ENCODE measurements around the gene GABBR2.
"Not testable (repeated sequence)": the region's sequence is repeated elsewhere in the genome, so short reads cannot be mapped to it uniquely, and the experiment has no call there.

The GABBR2 gene

GRCh38 chr9:98298476-98298875, 410.3 kb downstream of the GABBR2 start:
- no peak overlapping the region for H3K4me3 ChIP-seq (ENCODE audit: low read depth, low read length)
- H3K27ac ChIP-seq (ENCODE audit: low read depth, low read length): no peak overlapping the region
- no peaks in the 10 kb centered on the region for H3K36me3 ChIP-seq (ENCODE audit: control insufficient read depth, insufficient read depth, low read length)
- H3K4me1 ChIP-seq (ENCODE audit: control insufficient read depth, insufficient read depth, low read length): no peaks in the 10 kb centered on the region
- H3K9ac ChIP-seq (ENCODE audit: low read depth, low read length): no peak overlapping the region
- no peaks in the 10 kb centered on the region for H3K27me3 ChIP-seq (ENCODE audit: control insufficient read depth, insufficient read depth, low read length)
- no peaks in the 10 kb centered on the region for H3K9me3 ChIP-seq (ENCODE audit: control insufficient read depth, insufficient read depth, low read length)

- Histone ChIP-seq H3K27me3 (ENCODE audit: control insufficient read depth, insufficient read depth, low read length) (no peaks in the 10 kb centered on the region), H3K27ac (ENCODE audit: low read depth, low read length) (no peak overlapping the region), H3K4me3 (ENCODE audit: low read depth, low read length) (no peak overlapping the region), H3K9ac (ENCODE audit: low read depth, low read length) (no peak overlapping the region), H3K36me3 (ENCODE audit: control insufficient read depth, insufficient read depth, low read length) (no peaks in the 10 kb centered on the region), H3K9me3 (ENCODE audit: control insufficient read depth, insufficient read depth, low read length) (no peaks in the 10 kb centered on the region), H3K4me1 (ENCODE audit: control insufficient read depth, insufficient read depth, low read length) (no peaks in the 10 kb centered on the region)
Measured at GRCh38 chr9:98295824-98296223, 412.9 kb downstream of the GABBR2 start.

DNA sequence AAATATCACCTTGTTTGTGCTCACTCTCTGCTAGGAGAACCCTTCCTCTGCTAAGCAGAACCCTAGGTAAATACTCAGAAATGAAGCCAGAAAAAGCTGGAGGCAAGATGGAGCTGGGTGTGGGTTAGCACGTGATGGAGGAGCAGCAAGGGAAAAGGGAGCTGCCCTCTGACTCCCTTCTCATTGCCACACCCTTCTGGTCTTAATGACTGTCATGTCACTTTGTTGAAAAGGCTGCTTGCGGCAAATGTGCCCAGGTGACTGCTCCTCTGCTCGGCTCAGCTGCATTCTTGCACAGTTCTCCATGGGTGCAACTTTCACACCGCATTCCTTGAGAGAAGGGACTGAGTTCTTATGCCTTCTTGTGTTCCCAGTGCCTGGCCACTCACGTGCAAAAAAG, 416.9 kb downstream of the GABBR2 start:
- no peaks in the 10 kb centered on the region for H3K4me1 ChIP-seq (ENCODE audit: control insufficient read depth, insufficient read depth, low read length)
- no peak overlapping the region for H3K9ac ChIP-seq (ENCODE audit: low read depth, low read length)
- no peak overlapping the region for H3K27ac ChIP-seq (ENCODE audit: low read depth, low read length)
- no peak overlapping the region for H3K4me3 ChIP-seq (ENCODE audit: low read depth, low read length)
- no peaks in the 10 kb centered on the region for H3K27me3 ChIP-seq (ENCODE audit: control insufficient read depth, insufficient read depth, low read length)
- H3K36me3 ChIP-seq (ENCODE audit: control insufficient read depth, insufficient read depth, low read length): no peaks in the 10 kb centered on the region
- no peaks in the 10 kb centered on the region for H3K9me3 ChIP-seq (ENCODE audit: control insufficient read depth, insufficient read depth, low read length)

DNA sequence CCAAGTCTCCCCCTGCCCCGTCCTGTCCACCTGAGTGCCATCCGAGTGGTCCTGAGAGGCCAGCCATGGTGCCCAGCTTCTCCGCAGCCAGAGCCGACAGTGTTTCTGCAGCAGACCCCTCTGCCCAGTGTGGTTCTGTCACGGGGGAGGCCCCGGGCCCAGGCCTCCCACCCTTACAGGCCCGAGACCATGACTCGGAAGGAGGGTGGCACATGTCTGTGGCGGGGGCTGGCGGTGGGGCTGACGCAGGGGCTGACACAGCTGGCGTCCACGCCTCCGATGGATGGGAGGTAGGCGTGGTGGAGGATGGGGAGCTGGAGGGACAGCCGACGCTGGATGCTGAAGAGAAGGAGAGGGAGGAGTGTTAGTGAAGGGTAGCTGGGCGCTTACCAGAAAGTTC, 418.3 kb downstream of the GABBR2 start:
- H3K27me3 ChIP-seq (ENCODE audit: control insufficient read depth, insufficient read depth, low read length): no peaks in the 10 kb centered on the region
- no peak overlapping the region for H3K9ac ChIP-seq (ENCODE audit: low read depth, low read length)
- H3K9me3 ChIP-seq (ENCODE audit: control insufficient read depth, insufficient read depth, low read length): no peaks in the 10 kb centered on the region
- no peaks in the 10 kb centered on the region for H3K4me1 ChIP-seq (ENCODE audit: control insufficient read depth, insufficient read depth, low read length)
- no peak overlapping the region for H3K27ac ChIP-seq (ENCODE audit: low read depth, low read length)
- no peaks in the 10 kb centered on the region for H3K36me3 ChIP-seq (ENCODE audit: control insufficient read depth, insufficient read depth, low read length)
- no peak overlapping the region for H3K4me3 ChIP-seq (ENCODE audit: low read depth, low read length)

- Histone ChIP-seq H3K4me1 (ENCODE audit: control insufficient read depth, insufficient read depth, low read length) (no peaks in the 10 kb centered on the region), H3K27me3 (ENCODE audit: control insufficient read depth, insufficient read depth, low read length) (no peaks in the 10 kb centered on the region), H3K4me3 (ENCODE audit: low read depth, low read length) (no peak overlapping the region), H3K9me3 (ENCODE audit: control insufficient read depth, insufficient read depth, low read length) (no peaks in the 10 kb centered on the region), H3K9ac (ENCODE audit: low read depth, low read length) (no peak overlapping the region), H3K27ac (ENCODE audit: low read depth, low read length) (no peak overlapping the region), H3K36me3 (ENCODE audit: control insufficient read depth, insufficient read depth, low read length) (no peaks in the 10 kb centered on the region)
Measured at GRCh38 chr9:98289614-98290201, 419.0 kb downstream of the GABBR2 start.

- Histone ChIP-seq H3K4me1 (ENCODE audit: control insufficient read depth, insufficient read depth, low read length) (no peaks in the 10 kb centered on the region), H3K36me3 (ENCODE audit: control insufficient read depth, insufficient read depth, low read length) (no peaks in the 10 kb centered on the region), H3K27me3 (ENCODE audit: control insufficient read depth, insufficient read depth, low read length) (no peaks in the 10 kb centered on the region), H3K9ac (ENCODE audit: low read depth, low read length) (no peak overlapping the region), H3K4me3 (ENCODE audit: low read depth, low read length) (no peak overlapping the region), H3K9me3 (ENCODE audit: control insufficient read depth, insufficient read depth, low read length) (no peaks in the 10 kb centered on the region), H3K27ac (ENCODE audit: low read depth, low read length) (no peak overlapping the region)
Measured at GRCh38 chr9:98288881-98289280, 419.9 kb downstream of the GABBR2 start.

- Histone ChIP-seq H3K36me3 (ENCODE audit: control insufficient read depth, insufficient read depth, low read length) (no peaks in the 10 kb centered on the region), H3K4me3 (ENCODE audit: low read depth, low read length) (no peak overlapping the region), H3K27ac (ENCODE audit: low read depth, low read length) (no peak overlapping the region), H3K9ac (ENCODE audit: low read depth, low read length) (no peak overlapping the region), H3K27me3 (ENCODE audit: control insufficient read depth, insufficient read depth, low read length) (no peaks in the 10 kb centered on the region), H3K4me1 (ENCODE audit: control insufficient read depth, insufficient read depth, low read length) (no peaks in the 10 kb centered on the region), H3K9me3 (ENCODE audit: control insufficient read depth, insufficient read depth, low read length) (no peaks in the 10 kb centered on the region)
Measured at GRCh38 chr9:98287384-98287783, 421.4 kb downstream of the GABBR2 start.

GRCh38 chr9:98285446-98285845, 423.3 kb downstream of the GABBR2 start:
- Histone ChIP-seq H3K4me1 (ENCODE audit: control insufficient read depth, insufficient read depth, low read length) (no peaks in the 10 kb centered on the region), H3K27me3 (ENCODE audit: control insufficient read depth, insufficient read depth, low read length) (no peaks in the 10 kb centered on the region; the same call in 1 of the 2 replicates), H3K27ac (ENCODE audit: low read depth, low read length) (no peak overlapping the region), H3K9ac (ENCODE audit: low read depth, low read length) (no peak overlapping the region), H3K9me3 (ENCODE audit: control insufficient read depth, insufficient read depth, low read length) (no peaks in the 10 kb centered on the region), H3K4me3 (ENCODE audit: low read depth, low read length) (no peak overlapping the region), H3K36me3 (ENCODE audit: control insufficient read depth, insufficient read depth, low read length) (no peaks in the 10 kb centered on the region)

DNA sequence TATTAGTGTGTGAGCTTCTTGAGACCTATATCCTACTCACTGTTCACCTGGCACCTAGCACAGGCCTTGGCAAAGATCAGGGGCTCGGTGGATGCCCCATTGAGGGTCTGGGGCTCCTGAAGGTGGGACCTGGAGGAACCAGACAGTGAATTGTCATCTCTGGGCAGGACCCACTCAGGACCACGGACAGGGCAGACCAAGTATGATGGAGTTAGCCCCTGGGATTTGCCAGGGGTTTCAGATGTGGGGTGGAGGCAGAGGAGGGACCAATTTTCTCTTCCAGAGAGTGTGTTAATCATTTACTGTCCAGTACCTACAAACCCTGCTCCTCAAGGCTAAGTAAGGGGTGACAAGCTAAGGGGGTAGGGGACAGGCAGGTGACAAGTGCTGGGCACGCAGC, 424.0 kb downstream of the GABBR2 start:
- Histone ChIP-seq H3K4me3 (ENCODE audit: low read depth, low read length) (no peak overlapping the region), H3K9ac (ENCODE audit: low read depth, low read length) (no peak overlapping the region), H3K4me1 (ENCODE audit: control insufficient read depth, insufficient read depth, low read length) (no peaks in the 10 kb centered on the region), H3K36me3 (ENCODE audit: control insufficient read depth, insufficient read depth, low read length) (no peaks in the 10 kb centered on the region), H3K27me3 (ENCODE audit: control insufficient read depth, insufficient read depth, low read length) (no peaks in the 10 kb centered on the region; the same call in 1 of the 2 replicates), H3K27ac (ENCODE audit: low read depth, low read length) (no peak overlapping the region), H3K9me3 (ENCODE audit: control insufficient read depth, insufficient read depth, low read length) (no peaks in the 10 kb centered on the region)

- not testable (repeated sequence) for H3K27ac ChIP-seq (ENCODE audit: low read depth, low read length); H3K9ac ChIP-seq (ENCODE audit: low read depth, low read length); H3K9me3 ChIP-seq (ENCODE audit: control insufficient read depth, insufficient read depth, low read length); H3K27me3 ChIP-seq (ENCODE audit: control insufficient read depth, insufficient read depth, low read length); H3K36me3 ChIP-seq (ENCODE audit: control insufficient read depth, insufficient read depth, low read length); H3K4me3 ChIP-seq (ENCODE audit: low read depth, low read length); H3K4me1 ChIP-seq (ENCODE audit: control insufficient read depth, insufficient read depth, low read length)
Measured at GRCh38 chr9:98283143-98283542, 425.6 kb downstream of the GABBR2 start.

DNA sequence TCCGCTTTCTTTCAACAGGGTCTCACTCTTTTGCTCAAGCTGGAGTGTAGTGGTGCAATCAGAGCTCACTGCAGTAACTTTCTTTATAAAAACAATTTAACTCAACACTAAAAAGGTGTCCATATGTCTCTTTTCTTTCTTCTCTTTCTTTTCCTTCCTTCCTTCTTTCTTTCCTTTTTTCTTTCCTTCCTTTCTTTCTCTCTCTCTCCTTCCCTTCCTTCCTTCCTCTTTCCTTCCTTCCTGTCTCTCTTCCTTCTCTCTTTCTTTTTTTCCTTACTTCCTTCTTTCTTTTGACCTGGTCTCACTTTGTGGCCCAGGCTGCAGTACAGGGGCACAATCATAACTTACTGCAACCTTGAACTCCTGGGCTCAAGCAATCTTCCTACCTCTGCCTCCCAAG, 427.5 kb downstream of the GABBR2 start:
- no peaks in the 10 kb centered on the region for H3K36me3 ChIP-seq (ENCODE audit: control insufficient read depth, insufficient read depth, low read length)
- no peak overlapping the region for H3K27ac ChIP-seq (ENCODE audit: low read depth, low read length)
- H3K27me3 ChIP-seq (ENCODE audit: control insufficient read depth, insufficient read depth, low read length): no peaks in the 10 kb centered on the region; the same call in 1 of the 2 replicates
- no peaks in the 10 kb centered on the region for H3K4me1 ChIP-seq (ENCODE audit: control insufficient read depth, insufficient read depth, low read length)
- H3K4me3 ChIP-seq (ENCODE audit: low read depth, low read length): no peak overlapping the region
- H3K9ac ChIP-seq (ENCODE audit: low read depth, low read length): no peak overlapping the region
- no peaks in the 10 kb centered on the region for H3K9me3 ChIP-seq (ENCODE audit: control insufficient read depth, insufficient read depth, low read length)

GRCh38 chr9:98280574-98280973, 428.2 kb downstream of the GABBR2 start:
- Histone ChIP-seq H3K4me3 (ENCODE audit: low read depth, low read length) (no peak overlapping the region), H3K9me3 (ENCODE audit: control insufficient read depth, insufficient read depth, low read length) (no peaks in the 10 kb centered on the region), H3K27me3 (ENCODE audit: control insufficient read depth, insufficient read depth, low read length) (no peaks in the 10 kb centered on the region; the same call in 1 of the 2 replicates), H3K27ac (ENCODE audit: low read depth, low read length) (no peak overlapping the region), H3K4me1 (ENCODE audit: control insufficient read depth, insufficient read depth, low read length) (no peaks in the 10 kb centered on the region), H3K9ac (ENCODE audit: low read depth, low read length) (no peak overlapping the region), H3K36me3 (ENCODE audit: control insufficient read depth, insufficient read depth, low read length) (no peaks in the 10 kb centered on the region)

All from HUES48 (cell line).